Neural crest cell (in vitro differentiated cells): ENCODE measurements around the gene GET4. TPM values are rescaled to one million over a fixed set of nuclear protein-coding genes. Genes with fewer than 3 reads are reported as not detected.

ENCODE experiments used
- DNase-seq: peaks from one replicate; pipeline ENCODE4 v3.0.0; 2021; ENCODE audit warnings: low read depth, mixed read lengths, low spot score
- H3K27ac Mint-ChIP-seq: one replicate; pipeline ENCODE4 v1.8.0; 2021; ENCODE audit warnings: mild to moderate bottlenecking, mixed read lengths; ENCODE audit not compliant: unreplicated experiment
- H3K27me3 Mint-ChIP-seq: 2 replicates; pipeline ENCODE4 v1.8.0; 2021; ENCODE audit warnings: low read depth, mild to moderate bottlenecking, mixed read lengths
- H3K36me3 Mint-ChIP-seq: 2 replicates; pipeline ENCODE4 v1.8.0; 2021; ENCODE audit warnings: low read depth, mild to moderate bottlenecking, mixed read lengths
- H3K4me1 Mint-ChIP-seq: 2 replicates; pipeline ENCODE4 v1.8.0; 2021; ENCODE audit warnings: mixed read lengths
- H3K4me3 Mint-ChIP-seq: one replicate; pipeline ENCODE4 v1.8.0; 2021; ENCODE audit warnings: mild to moderate bottlenecking, mixed read lengths
- H3K9me3 Mint-ChIP-seq: 2 replicates; pipeline ENCODE4 v1.8.0; 2021; ENCODE audit warnings: mixed read lengths
- CTCF ChIP-seq: fragments of 200-600 bp; sonication (generic); conservative IDR thresholded peaks from 2 replicates; pipeline ENCODE4 v1.5.0; 2021; ENCODE audit warnings: antibody characterized with exemption, mild to moderate bottlenecking
- total RNA-seq: library from RNA; stranded (reverse); gene quantifications from 2 replicates; pipeline ENCODE4 v1.2.1, GENCODE V29; 2021

The GET4 gene
- total RNA-seq, 1 donor from 2014 or later = 55.2 TPM

- Mint-ChIP-seq H3K27me3 (no peaks in the 10 kb centered on the region), H3K36me3 (peaks cover 14% of the 10 kb centered on the region), H3K4me1 (no peaks in the 10 kb centered on the region), H3K4me3 (no peak overlapping the region), H3K27ac (no peak overlapping the region), H3K9me3 (no peaks in the 10 kb centered on the region)
- no peak for TF ChIP-seq CTCF
- DNase-seq = no peak
These were observed 27.2 kb upstream of the GET4 start for GRCh38 chr7:849145-849544.

- Mint-ChIP-seq H3K27me3 (no peaks in the 10 kb centered on the region), H3K4me3 (no peak overlapping the region), H3K9me3 (no peaks in the 10 kb centered on the region), H3K27ac (no peak overlapping the region), H3K36me3 (peaks cover 14% of the 10 kb centered on the region), H3K4me1 (no peaks in the 10 kb centered on the region)
- no peak for DNase-seq
- no peak for TF ChIP-seq CTCF
These were observed 26.6 kb upstream of the GET4 start for GRCh38 chr7:849781-850180.

DNA sequence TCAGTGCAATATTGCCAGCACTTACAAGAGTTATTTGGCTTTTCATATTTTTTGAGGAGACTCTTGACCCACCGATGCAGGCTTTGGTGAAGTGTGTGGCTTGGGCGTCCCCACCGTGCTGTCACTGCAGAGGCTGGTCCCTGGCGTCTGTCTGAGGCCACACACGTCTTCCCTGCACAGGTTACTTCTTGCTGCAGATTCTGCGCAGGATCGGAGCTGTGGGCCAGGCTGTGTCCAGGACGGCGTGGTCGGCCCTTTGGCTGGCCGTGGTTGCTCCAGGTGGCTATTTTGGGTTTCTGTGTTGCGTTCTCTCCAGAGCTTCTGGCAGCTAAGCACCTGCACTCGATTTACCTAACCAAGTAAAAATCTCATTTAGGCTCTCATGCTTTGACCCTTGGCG, 25.1 kb upstream of the GET4 start:
- Mint-ChIP-seq H3K4me1 (no peaks in the 10 kb centered on the region), H3K27me3 (no peaks in the 10 kb centered on the region), H3K9me3 (no peaks in the 10 kb centered on the region), H3K4me3 (no peak overlapping the region), H3K27ac (no peak overlapping the region), H3K36me3 (peaks cover 14% of the 10 kb centered on the region)
- no peak for DNase-seq
- no peak for TF ChIP-seq CTCF

DNA sequence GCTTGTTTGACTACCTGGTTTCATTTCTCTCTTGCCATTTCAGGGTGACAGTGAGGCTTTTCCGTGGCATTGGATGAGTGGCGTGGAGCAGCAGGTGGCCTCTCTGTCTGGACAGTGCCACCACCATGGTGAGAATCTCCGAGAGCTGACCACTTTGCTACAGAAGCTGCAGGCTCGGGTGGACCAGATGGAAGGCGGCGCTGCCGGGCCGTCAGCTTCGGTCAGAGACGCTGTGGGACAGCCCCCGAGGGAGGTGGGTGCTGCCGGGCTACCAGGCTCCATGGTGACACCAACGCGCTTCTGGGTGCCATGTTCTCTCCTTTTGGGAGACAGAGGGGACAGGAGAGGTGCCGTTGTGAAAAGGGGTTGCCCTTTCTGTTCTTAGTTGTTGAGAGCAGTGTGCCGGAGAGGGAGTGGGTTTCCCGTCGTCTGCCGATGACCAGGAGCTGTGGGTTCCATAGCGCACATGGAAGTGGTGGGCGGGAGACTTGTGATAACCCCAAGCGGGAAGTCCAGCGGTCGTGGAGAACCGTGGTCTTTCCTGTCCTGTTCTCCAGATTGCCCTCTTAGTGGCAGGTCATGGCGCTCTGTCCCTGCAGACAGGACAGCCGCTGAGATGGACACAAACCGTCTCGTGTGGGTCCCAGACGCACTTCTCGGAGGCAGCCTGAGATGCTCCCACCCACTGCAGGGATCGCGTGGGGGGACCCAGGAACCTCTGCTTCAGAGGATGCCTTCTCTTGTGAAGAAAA, 22.8 kb upstream of the GET4 start:
- Mint-ChIP-seq H3K36me3 (peaks cover 9% of the 10 kb centered on the region), H3K4me3 (no peak overlapping the region), H3K4me1 (no peaks in the 10 kb centered on the region), H3K9me3 (no peaks in the 10 kb centered on the region), H3K27ac (no peak overlapping the region), H3K27me3 (no peaks in the 10 kb centered on the region)
- no peak for TF ChIP-seq CTCF
- DNase-seq = no peak

DNA sequence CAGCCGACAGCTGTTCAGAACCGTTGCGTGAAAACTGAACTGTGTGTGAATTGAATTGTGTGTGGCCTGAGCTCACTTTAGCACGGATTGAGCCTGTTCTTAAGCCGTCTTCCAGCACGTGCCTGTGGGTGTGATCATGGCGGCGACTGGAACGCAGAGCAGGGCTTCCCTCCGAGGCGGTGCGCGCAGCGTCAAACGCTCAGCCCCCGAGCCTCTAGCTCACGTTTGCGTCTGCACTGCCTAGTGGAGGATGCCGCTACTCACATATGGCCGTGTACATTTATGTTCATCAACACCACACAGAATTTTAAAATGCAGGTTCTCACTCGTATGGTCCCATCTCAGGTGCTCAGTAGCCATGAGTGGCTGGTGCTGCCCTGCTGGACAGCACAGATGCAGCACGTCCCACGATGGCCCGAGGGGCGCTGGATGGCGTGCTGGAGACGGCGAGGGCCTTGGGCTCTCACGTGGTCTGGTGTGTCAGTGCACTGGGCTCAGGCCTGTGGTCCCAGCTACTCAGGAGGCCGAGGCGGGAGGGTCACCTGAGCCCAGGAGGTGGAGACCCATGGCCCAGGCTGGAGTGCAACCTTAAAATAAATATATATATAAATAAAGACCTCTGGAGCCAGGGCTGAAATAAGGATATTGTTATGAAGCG, 22.1 kb upstream of the GET4 start:
- no peaks in the 10 kb centered on the region for H3K9me3 Mint-ChIP-seq
- peaks cover 6% of the 10 kb centered on the region for H3K36me3 Mint-ChIP-seq
- no peak for DNase-seq
- no peak overlapping the region for H3K4me3 Mint-ChIP-seq
- no peaks in the 10 kb centered on the region for H3K4me1 Mint-ChIP-seq
- no peaks in the 10 kb centered on the region for H3K27me3 Mint-ChIP-seq
- no peak overlapping the region for H3K27ac Mint-ChIP-seq
- TF ChIP-seq CTCF = no peak
